ENCODE measurements around the gene ACSS1.

GRCh38 chr20:24958506-24959385, 99.2 kb downstream of the ACSS1 start:
- TF ChIP-seq CTCF (IDR thresholded peaks at IDR 0.05; ENCODE audit: low read depth, low read length, poor library complexity, severe bottlenecking) (no peak), EZH2phosphoT487 (IDR thresholded peaks at IDR 0.05; ENCODE audit: borderline replicate concordance, low read length) (no peak)

Measured in DOHH2 (cell line).